GM10248 (cell line): ENCODE measurements around the gene BDP1.
"Not testable (repeated sequence)": the region's sequence is repeated elsewhere in the genome, so short reads cannot be mapped to it uniquely, and the experiment has no call there.

Source experiments
- CTCF ChIA-PET: fragments of 300-600 bp; sonication (Branson Sonifier 250); formaldehyde crosslinking; extraction: SDS; loops from one replicate; lab custom pipeline; 2021; ENCODE audit warnings: antibody characterized with exemption; lab: Yijun Ruan, JAX
- POLR2A ChIA-PET: fragments of 350-650 bp; sonication (Branson Sonifier 250); formaldehyde crosslinking; extraction: SDS; loops from one replicate; lab custom pipeline; 2020; ENCODE audit warnings: antibody characterized with exemption; lab: Yijun Ruan, JAX
- DNase-seq: peaks from one replicate; pipeline ENCODE4 v3.0.0; 2012; ENCODE audit errors: extremely low spot score
- TF ChIP-seq, protein P1 (sequence below): IDR thresholded peaks from 2 replicates; pipeline ENCODE4 v1.5.1; 2012; ENCODE audit warnings: mild to moderate bottlenecking, low read depth; ENCODE audit errors: extremely low read depth, missing control alignments, control extremely low read depth

BDP1 gene

DNA sequence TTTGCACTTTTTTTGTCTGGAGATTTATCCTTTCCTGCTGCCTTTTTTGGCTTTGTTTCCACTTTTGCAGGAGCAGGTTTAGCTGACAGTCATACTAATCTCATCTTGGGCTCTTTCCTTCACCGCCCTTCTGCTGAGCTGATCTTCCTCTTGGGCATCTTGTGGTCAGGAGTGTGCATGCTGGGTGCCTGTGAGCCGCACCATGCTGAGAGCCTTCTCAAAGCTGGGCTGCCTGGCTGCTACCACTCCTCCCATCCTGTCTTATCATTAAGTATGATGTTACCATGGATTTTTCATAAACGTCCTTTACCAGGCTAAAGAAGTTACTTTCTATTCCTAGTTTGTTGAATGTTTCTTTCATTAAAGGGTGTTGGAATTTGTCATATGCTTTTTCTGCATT is 82.2 kb downstream of the BDP1 start:
- no peak for DNase-seq
- TF ChIP-seq, protein P1, sequence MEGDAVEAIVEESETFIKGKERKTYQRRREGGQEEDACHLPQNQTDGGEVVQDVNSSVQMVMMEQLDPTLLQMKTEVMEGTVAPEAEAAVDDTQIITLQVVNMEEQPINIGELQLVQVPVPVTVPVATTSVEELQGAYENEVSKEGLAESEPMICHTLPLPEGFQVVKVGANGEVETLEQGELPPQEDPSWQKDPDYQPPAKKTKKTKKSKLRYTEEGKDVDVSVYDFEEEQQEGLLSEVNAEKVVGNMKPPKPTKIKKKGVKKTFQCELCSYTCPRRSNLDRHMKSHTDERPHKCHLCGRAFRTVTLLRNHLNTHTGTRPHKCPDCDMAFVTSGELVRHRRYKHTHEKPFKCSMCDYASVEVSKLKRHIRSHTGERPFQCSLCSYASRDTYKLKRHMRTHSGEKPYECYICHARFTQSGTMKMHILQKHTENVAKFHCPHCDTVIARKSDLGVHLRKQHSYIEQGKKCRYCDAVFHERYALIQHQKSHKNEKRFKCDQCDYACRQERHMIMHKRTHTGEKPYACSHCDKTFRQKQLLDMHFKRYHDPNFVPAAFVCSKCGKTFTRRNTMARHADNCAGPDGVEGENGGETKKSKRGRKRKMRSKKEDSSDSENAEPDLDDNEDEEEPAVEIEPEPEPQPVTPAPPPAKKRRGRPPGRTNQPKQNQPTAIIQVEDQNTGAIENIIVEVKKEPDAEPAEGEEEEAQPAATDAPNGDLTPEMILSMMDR, result no peak
- ChIA-PET POLR2A (no interaction called here), CTCF (interaction anchor here (1.2 kb wide), 1 partner anchor 30 kb away, joined by 3 read pairs; no protein-coding TSS in a partner anchor)

DNA sequence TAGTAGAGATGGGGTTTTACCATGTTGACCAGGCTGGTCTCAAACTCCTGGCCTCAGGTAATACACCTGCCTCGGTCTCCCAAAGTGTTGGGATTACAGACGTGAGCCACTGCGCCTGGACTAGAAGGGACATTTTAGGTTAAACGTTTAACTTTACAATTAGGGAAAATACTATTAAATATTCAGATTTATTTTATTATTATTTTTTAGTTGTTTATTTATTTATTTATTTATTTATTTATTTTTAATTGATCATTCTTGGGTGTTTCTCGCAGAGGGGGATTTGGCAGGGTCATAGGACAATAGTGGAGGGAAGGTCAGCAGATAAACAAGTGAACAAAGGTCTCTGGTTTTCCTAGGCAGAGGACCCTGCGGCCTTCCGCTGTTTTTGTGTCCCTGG is 95.4 kb downstream of the BDP1 start:
- POLR2A ChIA-PET, CTCF ChIA-PET: not testable (repeated sequence)

DNA sequence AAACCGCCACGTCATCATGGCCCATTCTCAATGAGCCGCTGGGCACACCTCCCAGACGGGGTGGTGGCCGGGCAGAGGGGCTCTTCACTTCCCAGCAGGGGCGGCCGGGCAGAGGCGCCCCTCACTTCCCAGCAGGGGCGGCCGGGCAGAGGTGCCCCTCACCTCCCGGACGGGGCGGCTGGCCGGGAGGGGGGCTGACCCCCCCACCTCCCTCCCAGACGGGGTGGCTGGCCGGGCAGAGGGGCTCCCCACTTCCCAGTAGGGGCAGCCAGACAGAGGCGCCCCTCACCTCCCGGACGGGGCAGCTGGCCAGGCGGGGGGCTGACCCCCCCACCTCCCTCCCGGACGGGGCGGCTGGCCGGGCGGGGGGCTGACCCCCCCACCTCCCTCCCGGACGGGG is 96.1 kb downstream of the BDP1 start:
- POLR2A ChIA-PET, result not testable (repeated sequence)

More for the DNA sequence above, 95.4 kb downstream of the BDP1 start:
- not testable (repeated sequence) for DNase-seq

DNA sequence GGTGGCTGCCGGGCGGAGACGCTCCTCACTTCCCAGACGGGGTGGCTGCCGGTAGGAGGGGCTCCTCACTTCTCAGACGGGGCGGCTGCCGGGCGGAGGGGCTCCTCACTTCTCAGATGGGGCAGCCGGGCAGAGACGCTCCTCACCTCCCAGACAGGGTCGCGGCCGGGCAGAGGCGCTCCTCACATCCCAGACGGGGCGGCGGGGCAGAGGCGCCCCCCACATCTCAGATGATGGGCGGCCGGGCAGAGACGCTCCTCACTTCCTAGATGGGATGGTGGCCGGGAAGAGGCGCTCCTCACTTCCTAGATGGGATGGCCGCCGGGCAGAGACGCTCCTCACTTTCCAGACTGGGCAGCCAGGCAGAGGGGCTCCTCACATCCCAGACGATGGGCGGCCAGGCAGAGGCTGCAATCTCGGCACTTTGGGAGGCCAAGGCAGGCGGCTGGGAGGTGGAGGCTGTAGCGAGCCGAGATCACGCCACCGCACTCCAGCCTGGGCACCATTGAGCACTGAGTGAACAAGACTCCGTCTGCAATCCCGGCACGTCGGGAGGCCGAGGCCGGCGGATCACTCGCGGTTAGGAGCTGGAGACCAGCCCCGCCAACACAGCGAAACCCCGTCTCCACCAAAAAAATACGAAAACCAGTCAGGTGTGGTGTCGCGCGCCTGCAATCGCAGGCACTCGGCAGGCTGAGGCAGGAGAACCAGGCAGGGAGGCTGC is 96.7 kb downstream of the BDP1 start:
- POLR2A ChIA-PET, CTCF ChIA-PET: not testable (repeated sequence)

More for the DNA sequence above, 96.1 kb downstream of the BDP1 start:
- CTCF ChIA-PET, DNase-seq: not testable (repeated sequence)

DNA sequence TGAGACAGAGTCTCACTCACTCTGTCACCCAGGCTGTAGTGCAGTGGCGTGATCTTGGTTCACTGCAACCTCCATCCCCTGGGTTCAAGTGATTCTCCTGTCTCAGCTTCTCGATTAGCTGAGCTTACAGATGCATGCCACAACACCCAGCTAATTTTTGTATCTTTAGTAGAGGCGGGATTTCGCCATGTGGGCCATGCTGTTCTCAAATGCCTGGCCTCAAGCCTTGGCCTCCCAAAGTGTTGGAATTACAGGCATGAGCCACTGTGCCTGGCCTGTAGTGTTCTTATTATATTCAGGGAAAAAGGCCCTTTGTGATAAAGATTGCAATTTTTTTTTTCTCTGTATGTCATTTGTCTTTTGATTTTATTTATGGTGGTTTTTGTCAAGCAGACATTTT is 107.7 kb downstream of the BDP1 start:
- TF ChIP-seq, protein P1, result no peak
- CTCF ChIA-PET, result no interaction called here
- DNase-seq, result no peak
- POLR2A ChIA-PET, result no interaction called here

More for the DNA sequence above, 96.7 kb downstream of the BDP1 start:
- not testable (repeated sequence) for DNase-seq

DNA sequence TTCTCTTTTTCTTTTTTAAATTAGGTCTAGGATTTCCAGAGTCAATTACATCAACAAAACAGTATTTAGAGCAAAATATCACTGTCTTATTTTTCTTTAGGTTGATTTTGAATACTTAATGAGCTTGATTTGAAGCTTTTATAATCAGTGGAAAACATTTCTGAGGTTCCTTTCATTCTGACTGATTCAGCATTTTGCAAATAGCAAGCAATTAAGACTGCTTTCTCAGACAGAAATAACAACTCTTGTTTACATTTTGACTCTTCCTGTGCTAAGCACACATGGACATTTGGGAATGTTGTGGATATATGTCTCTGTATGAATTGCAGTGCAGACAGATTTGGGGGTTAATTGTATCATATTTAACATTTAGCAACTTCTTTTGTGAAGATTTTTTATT is 109.4 kb downstream of the BDP1 start:
- CTCF ChIA-PET, result no interaction called here
- TF ChIP-seq, protein P1, result no peak
- POLR2A ChIA-PET, result no interaction called here
- DNase-seq, result no peak

DNA sequence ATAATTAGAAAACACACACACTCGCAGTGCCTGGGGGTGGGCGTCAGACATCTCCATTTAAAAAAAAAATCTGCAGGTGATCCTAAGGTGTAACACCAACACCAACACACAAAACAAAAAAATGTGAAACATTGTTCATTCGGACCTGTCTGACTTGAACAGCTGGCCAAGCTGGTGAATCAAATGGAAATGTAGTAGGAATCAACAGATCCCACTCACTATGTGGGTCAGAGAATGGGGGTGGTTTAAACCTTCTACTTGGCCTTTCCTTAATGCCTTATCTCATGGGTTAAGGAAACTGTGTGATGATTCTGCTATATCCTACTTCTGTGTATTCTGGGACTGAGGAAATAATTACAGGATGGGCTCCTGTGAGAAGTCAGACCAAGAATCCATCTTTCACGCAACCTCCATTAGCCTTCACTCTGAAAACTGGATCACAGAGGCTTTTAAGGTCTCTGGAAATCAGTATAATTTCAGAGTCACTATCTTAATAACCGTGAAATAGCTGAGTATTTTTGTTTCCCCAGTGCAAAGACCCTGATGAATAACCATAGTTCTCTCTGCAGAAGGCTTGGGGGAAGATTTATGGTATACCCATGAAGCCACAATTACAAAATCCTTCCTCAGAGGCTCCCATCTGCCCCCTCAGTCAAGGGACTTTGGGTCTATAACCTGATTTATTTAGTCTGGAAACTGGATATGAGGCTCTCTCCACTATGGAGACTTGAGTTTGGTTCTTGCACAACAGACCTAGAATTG is 114.5 kb downstream of the BDP1 start:
- TF ChIP-seq, protein P1, result no peak
- ChIA-PET POLR2A (no interaction called here), CTCF (interaction anchor here (1.9 kb wide), 1 partner anchor 13 kb away, joined by 4 read pairs; no protein-coding TSS in a partner anchor)
- DNase-seq, result no peak

DNA sequence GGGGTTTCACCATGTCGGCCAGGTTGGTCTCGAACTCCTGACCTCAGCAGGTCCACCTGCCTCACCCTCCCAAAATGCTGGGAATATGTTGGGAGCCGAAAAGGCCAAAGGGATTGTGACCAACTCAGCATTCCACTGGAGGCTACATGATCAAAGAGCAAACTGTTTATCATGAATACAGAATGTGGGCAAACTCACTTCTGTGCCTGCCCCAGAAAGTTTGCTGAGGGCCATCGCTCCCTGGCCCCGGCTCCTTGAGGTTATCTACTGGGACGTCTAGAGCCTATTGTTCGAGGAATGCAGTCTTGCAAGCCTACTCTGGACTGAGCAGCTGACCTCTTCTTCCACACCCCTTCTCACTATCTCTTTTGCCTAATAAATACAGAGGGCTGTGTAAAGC is 116.4 kb downstream of the BDP1 start:
- DNase-seq, POLR2A ChIA-PET, CTCF ChIA-PET: not testable (repeated sequence)
